OCI-M1 (cell line): ENCODE results near the gene TMEM165.

Experiments
- DNase-seq: peaks from one replicate; lab custom pipeline; 2025; lab: John Stamatoyannopoulos, UW

The TMEM165 gene

GRCh38 chr4:55406545-55406944 lies 10.8 kb downstream of the TMEM165 start:
- DNase-seq = no peak

GRCh38 chr4:55407119-55407518 lies 11.4 kb downstream of the TMEM165 start:
- DNase-seq = no peak

- DNase-seq = no peak
These were observed 12.0 kb downstream of the TMEM165 start for GRCh38 chr4:55407764-55408163.

GRCh38 chr4:55409468-55410171 lies 13.9 kb downstream of the TMEM165 start:
- no peak for DNase-seq

GRCh38 chr4:55410431-55410830 lies 14.7 kb downstream of the TMEM165 start:
- no peak for DNase-seq

GRCh38 chr4:55411621-55412020 lies 15.9 kb downstream of the TMEM165 start:
- no peak for DNase-seq

- no peak for DNase-seq
These were observed 20.4 kb downstream of the TMEM165 start for GRCh38 chr4:55416176-55416575.

- DNase-seq = no peak
These were observed 29.0 kb downstream of the TMEM165 start for GRCh38 chr4:55424791-55425190.

- no peak for DNase-seq
These were observed 36.1 kb downstream of the TMEM165 start for GRCh38 chr4:55431710-55432336.

- DNase-seq = no peak
These were observed 39.5 kb downstream of the TMEM165 start for GRCh38 chr4:55435141-55435841.

- DNase-seq = no peak
These were observed 41.6 kb downstream of the TMEM165 start for GRCh38 chr4:55437356-55437796.

GRCh38 chr4:55437823-55438222 lies 42.1 kb downstream of the TMEM165 start:
- no peak for DNase-seq

GRCh38 chr4:55438314-55438713 lies 42.6 kb downstream of the TMEM165 start:
- DNase-seq = no peak

- DNase-seq = no peak
These were observed 43.3 kb downstream of the TMEM165 start for GRCh38 chr4:55439023-55439422.

GRCh38 chr4:55440786-55441185 lies 45.0 kb downstream of the TMEM165 start:
- no peak for DNase-seq

- no peak for DNase-seq
These were observed 46.8 kb downstream of the TMEM165 start for GRCh38 chr4:55442541-55442940.

GRCh38 chr4:55444827-55445226 lies 49.1 kb downstream of the TMEM165 start:
- peak; percentile 40 for DNase-seq

GRCh38 chr4:55445921-55446577 lies 50.3 kb downstream of the TMEM165 start:
- DNase-seq = no peak

- no peak for DNase-seq
These were observed 50.8 kb downstream of the TMEM165 start for GRCh38 chr4:55446578-55446922.

GRCh38 chr4:55447108-55447708 lies 51.5 kb downstream of the TMEM165 start:
- DNase-seq = no peak

- no peak for DNase-seq
These were observed 52.1 kb downstream of the TMEM165 start for GRCh38 chr4:55447831-55448230.

GRCh38 chr4:55450566-55450965 lies 54.8 kb downstream of the TMEM165 start:
- DNase-seq = no peak
